ENCODE measurements around the gene RAI14.

Gene RAI14

GRCh38 chr5:34676416-34676815, 20.3 kb downstream of the RAI14 start:
- no peak overlapping the region for H3K4me2 ChIP-seq (ENCODE audit: low read length)
- H3K27ac ChIP-seq (ENCODE audit: low read depth, low read length) = no peak overlapping the region
- no peak overlapping the region for H3K9ac ChIP-seq (ENCODE audit: low read length)
- H3K27me3 ChIP-seq (ENCODE audit: insufficient read depth, low read length) = no peaks in the 10 kb centered on the region
- peaks cover 7 to 9% of the 10 kb centered on the region in 2 experiments for H3K36me3 ChIP-seq (ENCODE audit: control insufficient read depth in 1 of 2, insufficient read depth in 2 of 2, low read length in 2 of 2)
- H3K14ac ChIP-seq (ENCODE audit: low read length) = no peak overlapping the region
- no peak overlapping the region for H4K91ac ChIP-seq (ENCODE audit: low read depth, low read length)
- H3K4ac ChIP-seq (ENCODE audit: low read depth, low read length) = peak overlapping the region; percentile 57
- no peak for DNase-seq
- H3K23ac ChIP-seq (ENCODE audit: low read length) = no peak overlapping the region
- no peaks in the 10 kb centered on the region for H3K79me1 ChIP-seq (ENCODE audit: low read length)
- no peaks in the 10 kb centered on the region for H3K9me3 ChIP-seq (ENCODE audit: insufficient read depth, low read depth, low read length)
- H3K18ac ChIP-seq (ENCODE audit: low read length) = no peak overlapping the region
- H4K8ac ChIP-seq (ENCODE audit: low read depth, low read length) = no peak overlapping the region
- H2BK120ac ChIP-seq (ENCODE audit: insufficient read depth, low read length, poor library complexity) = no peak overlapping the region
- H2BK12ac ChIP-seq (ENCODE audit: low read length) = no peak overlapping the region
- WGBS (ENCODE audit: extremely low coverage, insufficient coverage, insufficient read length) = no CpG with 5 or more reads among the region's 4 CpGs
- peaks cover 25% of the 10 kb centered on the region for H3K79me2 ChIP-seq (ENCODE audit: control insufficient read depth, insufficient read depth, low read length, poor library complexity)
- H2BK5ac ChIP-seq (ENCODE audit: low read depth, low read length, poor library complexity) = no peak overlapping the region
- no peak overlapping the region for H3K4me3 ChIP-seq (ENCODE audit: low read depth, low read length)
- H2AFZ ChIP-seq (ENCODE audit: insufficient read depth, low read length, poor library complexity) = no peak overlapping the region
- H3K4me1 ChIP-seq (ENCODE audit: control insufficient read depth in 1 of 2, insufficient read depth in 2 of 2, low read length in 2 of 2) = peaks cover 12 to 18% of the 10 kb centered on the region in 2 experiments
- no peak overlapping the region for H4K12ac ChIP-seq (ENCODE audit: low read depth, low read length)
- H2AK5ac ChIP-seq (ENCODE audit: low read length) = no peak overlapping the region

- Histone ChIP-seq H3K79me2 (ENCODE audit: control insufficient read depth, insufficient read depth, low read length, poor library complexity) (peaks cover 25% of the 10 kb centered on the region), H2BK120ac (ENCODE audit: insufficient read depth, low read length, poor library complexity) (no peak overlapping the region), H3K4me1 (ENCODE audit: control insufficient read depth in 1 of 2, insufficient read depth in 2 of 2, low read length in 2 of 2) (peaks cover 12 to 16% of the 10 kb centered on the region in 2 experiments), H3K4ac (ENCODE audit: low read depth, low read length) (peak overlapping the region; percentile 76), H3K14ac (ENCODE audit: low read length) (no peak overlapping the region), H4K91ac (ENCODE audit: low read depth, low read length) (no peak overlapping the region), H2AK5ac (ENCODE audit: low read length) (no peak overlapping the region), H3K9me3 (ENCODE audit: insufficient read depth, low read depth, low read length) (no peaks in the 10 kb centered on the region), H3K4me3 (ENCODE audit: low read depth, low read length) (no peak overlapping the region), H4K12ac (ENCODE audit: low read depth, low read length) (no peak overlapping the region), H3K4me2 (ENCODE audit: low read length) (no peak overlapping the region), H3K79me1 (ENCODE audit: low read length) (no peaks in the 10 kb centered on the region), H3K9ac (ENCODE audit: low read length) (no peak overlapping the region), H3K36me3 (ENCODE audit: control insufficient read depth in 1 of 2, insufficient read depth in 2 of 2, low read length in 2 of 2) (peaks cover 7 to 9% of the 10 kb centered on the region in 2 experiments), H2BK12ac (ENCODE audit: low read length) (no peak overlapping the region), H2BK5ac (ENCODE audit: low read depth, low read length, poor library complexity) (no peak overlapping the region), H3K23ac (ENCODE audit: low read length) (no peak overlapping the region), H2AFZ (ENCODE audit: insufficient read depth, low read length, poor library complexity) (no peak overlapping the region), H3K27ac (ENCODE audit: low read depth, low read length) (no peak overlapping the region), H4K8ac (ENCODE audit: low read depth, low read length) (no peak overlapping the region), H3K27me3 (ENCODE audit: insufficient read depth, low read length) (no peaks in the 10 kb centered on the region), H3K18ac (ENCODE audit: low read length) (peak overlapping the region; percentile 12)
- WGBS (ENCODE audit: extremely low coverage, insufficient coverage, insufficient read length) = no CpG with 5 or more reads among the region's 3 CpGs
- DNase-seq = no peak
These were observed 21.3 kb downstream of the RAI14 start for GRCh38 chr5:34677428-34677827.

GRCh38 chr5:34680896-34681295, 24.8 kb downstream of the RAI14 start:
- Histone ChIP-seq H3K18ac (ENCODE audit: low read length) (no peak overlapping the region), H2AK5ac (ENCODE audit: low read length) (no peak overlapping the region), H3K79me2 (ENCODE audit: control insufficient read depth, insufficient read depth, low read length, poor library complexity) (peaks cover 18% of the 10 kb centered on the region), H2BK120ac (ENCODE audit: insufficient read depth, low read length, poor library complexity) (no peak overlapping the region), H4K8ac (ENCODE audit: low read depth, low read length) (no peak overlapping the region), H3K23ac (ENCODE audit: low read length) (no peak overlapping the region), H3K4me2 (ENCODE audit: low read length) (no peak overlapping the region), H3K79me1 (ENCODE audit: low read length) (no peaks in the 10 kb centered on the region), H2BK5ac (ENCODE audit: low read depth, low read length, poor library complexity) (no peak overlapping the region), H2BK12ac (ENCODE audit: low read length) (no peak overlapping the region), H3K4ac (ENCODE audit: low read depth, low read length) (no peak overlapping the region), H3K4me3 (ENCODE audit: low read depth, low read length) (no peak overlapping the region), H3K36me3 (ENCODE audit: control insufficient read depth in 1 of 2, insufficient read depth in 2 of 2, low read length in 2 of 2) (peaks cover 0 to 3% of the 10 kb centered on the region in 2 experiments), H3K27me3 (ENCODE audit: insufficient read depth, low read length) (no peaks in the 10 kb centered on the region), H3K9me3 (ENCODE audit: insufficient read depth, low read depth, low read length) (no peaks in the 10 kb centered on the region), H4K91ac (ENCODE audit: low read depth, low read length) (no peak overlapping the region), H3K9ac (ENCODE audit: low read length) (no peak overlapping the region), H3K4me1 (ENCODE audit: control insufficient read depth in 1 of 2, insufficient read depth in 2 of 2, low read length in 2 of 2) (peaks cover 11 to 19% of the 10 kb centered on the region in 2 experiments), H2AFZ (ENCODE audit: insufficient read depth, low read length, poor library complexity) (no peak overlapping the region), H4K12ac (ENCODE audit: low read depth, low read length) (no peak overlapping the region), H3K14ac (ENCODE audit: low read length) (no peak overlapping the region), H3K27ac (ENCODE audit: low read depth, low read length) (no peak overlapping the region)
- no CpG with 5 or more reads among the region's 2 CpGs for WGBS (ENCODE audit: extremely low coverage, insufficient coverage, insufficient read length)
- DNase-seq = no peak

GRCh38 chr5:34682926-34683623, 26.9 kb downstream of the RAI14 start:
- no CpG with 5 or more reads among the region's 8 CpGs for WGBS (ENCODE audit: extremely low coverage, insufficient coverage, insufficient read length)
- no peaks in the 10 kb centered on the region for H3K9me3 ChIP-seq (ENCODE audit: insufficient read depth, low read depth, low read length)

More at GRCh38 chr5:34682926-34683623, 26.9 kb downstream of the RAI14 start:
- Histone ChIP-seq H2AFZ (ENCODE audit: insufficient read depth, low read length, poor library complexity) (no peak overlapping the region), H3K79me1 (ENCODE audit: low read length) (peaks cover 3% of the 10 kb centered on the region), H4K8ac (ENCODE audit: low read depth, low read length) (no peak overlapping the region), H3K14ac (ENCODE audit: low read length) (no peak overlapping the region), H3K4me2 (ENCODE audit: low read length) (no peak overlapping the region), H2AK5ac (ENCODE audit: low read length) (no peak overlapping the region), H3K27me3 (ENCODE audit: insufficient read depth, low read length) (no peaks in the 10 kb centered on the region), H3K9ac (ENCODE audit: low read length) (no peak overlapping the region), H2BK120ac (ENCODE audit: insufficient read depth, low read length, poor library complexity) (no peak overlapping the region), H3K79me2 (ENCODE audit: control insufficient read depth, insufficient read depth, low read length, poor library complexity) (peaks cover 10% of the 10 kb centered on the region), H4K12ac (ENCODE audit: low read depth, low read length) (no peak overlapping the region), H3K36me3 (ENCODE audit: control insufficient read depth in 1 of 2, insufficient read depth in 2 of 2, low read length in 2 of 2) (no peaks in the 10 kb centered on the region), H3K4me3 (ENCODE audit: low read depth, low read length) (no peak overlapping the region), H3K27ac (ENCODE audit: low read depth, low read length) (no peak overlapping the region), H3K18ac (ENCODE audit: low read length) (no peak overlapping the region), H4K91ac (ENCODE audit: low read depth, low read length) (no peak overlapping the region), H2BK5ac (ENCODE audit: low read depth, low read length, poor library complexity) (no peak overlapping the region), H2BK12ac (ENCODE audit: low read length) (no peak overlapping the region), H3K4ac (ENCODE audit: low read depth, low read length) (peak overlapping the region; percentile 10), H3K23ac (ENCODE audit: low read length) (no peak overlapping the region), H3K4me1 (ENCODE audit: control insufficient read depth in 1 of 2, insufficient read depth in 2 of 2, low read length in 2 of 2) (peaks cover 11 to 24% of the 10 kb centered on the region in 2 experiments)
- DNase-seq = no peak

Measured in trophoblast cell (in vitro differentiated cells and primary cell).